ENCODE results near the gene IKZF1.
"Not testable (repeated sequence)": the region's sequence is repeated elsewhere in the genome, so short reads cannot be mapped to it uniquely, and the experiment has no call there.

Gene IKZF1

DNA sequence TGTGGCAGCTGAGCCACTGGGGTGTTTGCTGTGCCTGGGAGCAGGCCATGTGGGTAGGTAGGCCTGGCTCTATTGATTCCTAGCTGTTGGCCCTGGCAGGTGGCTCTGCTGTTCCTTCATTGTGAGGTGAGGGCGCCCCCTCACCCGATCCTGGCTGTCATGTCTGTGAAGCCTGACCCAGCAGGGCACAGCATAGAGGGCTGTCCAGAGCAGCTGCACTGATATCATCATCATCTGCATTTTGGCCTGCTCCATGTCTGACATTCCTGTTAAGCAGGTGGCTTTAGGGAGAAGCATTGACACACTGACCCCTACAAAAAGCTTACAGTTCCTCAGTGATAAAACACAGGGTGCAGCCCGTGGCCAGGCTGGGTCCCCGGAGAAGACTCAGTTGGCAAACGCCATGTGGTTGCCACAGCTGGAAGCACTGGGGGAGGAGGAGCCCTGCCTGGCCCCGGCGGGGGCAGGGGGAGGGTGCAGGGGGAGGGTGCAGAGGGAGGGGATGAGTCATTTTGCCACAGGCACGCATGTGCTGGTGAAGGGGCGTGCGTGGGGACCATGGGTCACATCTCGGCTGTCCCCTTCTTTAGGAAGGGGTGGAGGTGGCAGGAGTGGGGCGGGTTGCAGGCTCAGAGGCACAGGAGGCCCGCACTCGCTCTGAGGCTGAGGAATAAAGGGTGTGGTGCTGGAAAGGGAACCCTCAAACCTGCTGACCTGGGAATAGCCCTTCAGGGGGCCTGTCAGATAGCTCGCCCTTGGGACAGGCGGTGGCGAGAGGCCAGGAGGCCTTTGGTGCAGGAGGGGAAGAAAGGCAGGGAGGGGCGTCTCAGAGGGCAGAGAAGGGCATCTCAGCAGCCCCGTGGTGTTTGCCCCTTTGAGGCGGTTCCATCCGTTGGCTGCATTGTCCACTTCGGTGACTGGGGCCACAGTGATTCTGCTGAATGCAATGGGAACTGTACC lies 31.6 kb downstream of the IKZF1 start:
- peak; percentile 79 to 80 for DNase-seq

DNA sequence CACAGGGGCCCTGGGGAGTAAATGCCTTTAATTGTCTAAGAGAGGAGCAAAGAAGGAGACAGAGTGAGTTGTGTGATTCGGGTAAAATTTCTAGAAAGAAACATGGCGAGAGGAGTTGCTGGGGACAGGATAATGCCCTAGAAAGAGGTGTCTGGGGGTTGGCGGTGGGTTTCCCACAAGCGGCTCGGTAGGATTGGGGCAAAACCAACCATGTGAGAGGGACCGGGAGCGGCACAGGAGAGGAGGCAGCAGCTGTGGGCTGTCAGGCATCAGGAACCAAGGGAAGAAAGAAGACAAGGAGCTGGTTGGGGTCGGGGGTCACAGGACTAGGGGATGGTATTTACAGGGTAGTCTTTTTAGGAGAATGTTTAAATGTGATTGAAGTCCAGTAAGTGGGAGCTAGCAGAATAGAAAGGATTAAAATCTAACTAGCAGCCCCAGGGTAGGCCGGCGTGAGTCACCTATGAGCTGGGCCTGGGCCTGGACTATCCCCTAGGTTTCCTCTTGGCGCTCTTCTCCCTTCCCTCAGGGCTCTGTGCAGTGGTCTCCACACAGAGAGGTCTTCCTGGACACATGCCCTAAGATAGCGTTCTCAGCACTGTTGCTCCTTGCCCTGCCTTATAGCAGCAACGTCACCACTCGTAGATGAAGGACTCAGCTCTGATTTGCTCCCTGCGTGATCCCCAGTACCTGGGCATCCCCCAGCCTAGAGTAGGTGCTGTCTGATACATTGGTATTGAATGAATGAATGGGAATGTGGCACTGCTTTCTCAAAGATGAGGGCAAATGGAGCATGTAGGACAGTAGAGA lies 32.6 kb downstream of the IKZF1 start:
- DNase-seq = peak; percentile 57 to 65

DNA sequence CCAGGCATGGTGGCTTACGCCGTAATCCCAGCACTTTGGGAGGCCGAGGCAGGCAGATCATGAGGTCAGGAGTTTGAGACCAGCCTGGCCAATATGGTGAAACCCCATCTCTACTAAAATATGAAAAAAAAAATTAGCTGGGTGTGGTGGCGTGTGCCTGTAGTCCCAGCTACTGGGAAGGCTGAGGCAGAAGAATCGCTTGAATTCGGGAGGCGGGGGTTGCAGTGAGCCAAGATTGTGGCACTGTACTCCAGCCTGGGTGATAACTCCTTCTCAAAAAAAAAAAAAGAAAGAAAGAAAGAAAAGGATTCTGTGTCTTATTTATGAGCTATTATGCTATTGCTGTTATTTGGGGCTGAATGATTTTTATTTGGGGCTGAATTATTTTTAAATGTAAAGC lies 35.0 kb downstream of the IKZF1 start:
- not testable (repeated sequence) for DNase-seq

DNA sequence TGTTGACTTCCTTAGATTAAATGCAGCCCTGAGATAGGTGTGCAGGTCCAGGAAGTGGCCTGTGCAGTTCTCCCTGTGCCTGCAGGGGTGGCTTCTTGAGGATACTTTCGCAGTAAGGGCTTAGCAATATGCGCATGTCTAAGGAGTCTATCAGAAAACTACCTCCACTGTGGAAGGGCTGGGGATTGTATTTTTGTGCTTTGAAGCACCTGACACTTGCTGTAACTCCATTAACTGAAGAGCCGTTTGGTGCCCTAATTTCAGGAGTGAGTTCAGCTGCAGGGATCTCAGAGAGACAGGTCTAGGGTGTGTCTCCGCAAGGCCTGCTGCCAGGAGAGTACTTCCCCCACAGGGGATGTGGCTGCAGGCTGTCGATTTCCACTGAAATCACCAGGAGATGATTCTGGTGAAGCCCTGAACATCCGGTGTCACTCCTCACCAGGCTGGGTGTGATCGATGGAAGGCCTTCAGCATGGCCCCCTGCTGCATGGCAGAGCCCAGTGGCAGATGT lies 35.5 kb downstream of the IKZF1 start:
- DNase-seq = peak; percentile 51 to 64

DNA sequence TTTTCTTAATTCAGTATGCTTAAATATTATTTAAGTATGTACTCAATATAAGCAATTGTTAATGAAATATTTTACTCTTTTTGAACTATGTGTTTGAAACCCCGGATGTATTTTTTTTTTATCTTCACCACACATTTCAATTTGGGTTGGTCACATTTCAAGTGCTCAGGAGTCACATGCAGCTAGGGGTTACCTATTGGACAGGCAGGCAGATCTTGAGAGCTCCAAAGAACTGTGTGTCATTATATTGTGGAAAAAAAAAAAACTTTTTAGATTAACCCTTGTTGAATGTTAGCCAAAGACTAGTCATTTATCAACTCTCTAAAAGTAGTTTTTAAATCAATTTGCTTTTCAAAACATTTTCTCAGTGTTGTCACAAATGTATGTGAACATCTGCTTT lies 37.2 kb downstream of the IKZF1 start:
- no peak for DNase-seq

DNA sequence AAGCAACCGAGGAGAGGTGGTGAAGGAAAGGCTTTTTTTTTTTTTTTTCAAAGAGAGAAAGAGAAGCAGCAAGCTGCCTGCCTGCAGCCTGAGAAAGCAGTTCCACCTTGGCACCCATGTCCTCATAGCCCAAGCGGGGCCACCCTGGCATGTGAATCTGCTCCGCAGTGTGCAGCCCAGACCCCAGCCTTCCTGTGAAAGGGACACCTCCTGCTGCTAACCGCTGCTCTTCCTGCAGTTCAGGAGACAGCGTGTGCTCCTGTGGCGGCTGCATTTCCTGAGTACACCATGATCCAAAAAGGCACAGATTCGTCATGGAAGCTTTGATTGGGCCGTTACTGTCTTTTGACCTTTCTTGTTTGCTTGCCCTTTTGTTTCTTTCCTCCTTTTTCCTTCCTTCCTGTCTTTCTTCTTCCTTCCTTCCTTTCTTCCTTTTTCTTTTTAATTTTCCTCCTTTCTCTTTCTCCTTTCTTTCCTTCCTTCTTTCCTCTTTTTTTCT lies 38.1 kb downstream of the IKZF1 start:
- DNase-seq = peak; percentile 57 to 66

DNA sequence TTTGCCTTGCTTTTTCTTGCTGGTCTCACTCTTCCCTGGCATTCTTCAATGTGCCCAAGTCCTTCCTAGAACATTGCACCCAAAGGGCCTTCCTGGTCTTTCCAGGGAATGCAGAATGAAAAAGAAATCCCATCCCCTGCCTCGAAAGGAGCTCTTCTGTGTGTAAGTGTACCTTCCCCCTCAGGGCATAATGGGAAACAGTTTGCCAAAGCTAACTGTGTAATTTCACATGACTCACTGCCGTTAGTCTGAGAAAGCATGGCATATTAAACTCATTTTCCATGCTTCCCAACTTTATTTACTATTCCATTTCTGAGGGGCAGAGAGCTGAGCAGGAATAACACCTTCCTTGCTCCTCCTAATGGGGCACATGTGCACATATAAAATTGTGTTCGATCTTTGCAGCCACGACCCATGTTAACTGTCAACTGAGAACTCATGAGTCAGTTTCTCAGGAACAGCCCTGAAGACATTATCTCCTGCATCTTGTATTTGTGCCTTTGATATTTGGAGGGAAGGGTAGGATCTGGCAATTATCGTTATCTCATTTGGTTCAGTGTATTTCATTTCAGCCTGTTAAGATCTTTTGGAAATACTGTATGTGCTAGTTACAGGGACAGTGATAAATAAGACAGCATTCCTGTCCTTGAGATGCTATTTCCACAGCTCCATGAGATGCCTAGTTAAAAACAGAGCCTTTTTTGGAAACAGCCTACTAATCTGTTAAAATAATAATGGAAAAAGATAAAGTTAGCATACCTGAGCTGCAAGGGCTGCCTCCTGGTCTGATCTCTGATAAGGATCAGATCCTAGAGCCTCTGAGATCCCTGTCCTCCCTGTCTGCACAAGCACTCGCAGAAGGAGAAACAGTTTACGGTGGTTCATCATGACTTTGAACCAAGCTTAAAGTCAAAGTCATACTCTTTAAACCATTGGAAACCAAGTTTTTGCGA lies 42.3 kb downstream of the IKZF1 start:
- DNase-seq = no peak

DNA sequence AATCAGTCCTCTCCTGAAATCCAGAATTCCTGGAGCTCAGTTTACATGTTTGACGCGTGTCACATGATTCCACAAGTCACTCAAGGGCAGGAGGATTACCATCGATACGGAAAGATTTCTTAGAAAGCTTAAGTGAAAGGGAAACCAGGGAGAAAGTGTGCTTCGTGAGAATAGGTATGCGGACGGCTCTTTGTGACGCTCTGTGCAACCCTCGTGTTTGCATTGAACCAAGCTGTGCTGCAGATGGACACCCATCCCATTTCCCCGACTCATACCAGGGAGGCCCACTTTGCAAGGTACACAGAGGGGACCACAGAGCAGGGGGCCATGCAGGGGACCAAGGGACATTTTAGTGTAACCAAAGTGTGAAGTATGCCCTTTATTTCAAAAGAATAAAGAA lies 43.2 kb downstream of the IKZF1 start:
- DNase-seq = peak in 1 of 2 donors; percentile 64

DNA sequence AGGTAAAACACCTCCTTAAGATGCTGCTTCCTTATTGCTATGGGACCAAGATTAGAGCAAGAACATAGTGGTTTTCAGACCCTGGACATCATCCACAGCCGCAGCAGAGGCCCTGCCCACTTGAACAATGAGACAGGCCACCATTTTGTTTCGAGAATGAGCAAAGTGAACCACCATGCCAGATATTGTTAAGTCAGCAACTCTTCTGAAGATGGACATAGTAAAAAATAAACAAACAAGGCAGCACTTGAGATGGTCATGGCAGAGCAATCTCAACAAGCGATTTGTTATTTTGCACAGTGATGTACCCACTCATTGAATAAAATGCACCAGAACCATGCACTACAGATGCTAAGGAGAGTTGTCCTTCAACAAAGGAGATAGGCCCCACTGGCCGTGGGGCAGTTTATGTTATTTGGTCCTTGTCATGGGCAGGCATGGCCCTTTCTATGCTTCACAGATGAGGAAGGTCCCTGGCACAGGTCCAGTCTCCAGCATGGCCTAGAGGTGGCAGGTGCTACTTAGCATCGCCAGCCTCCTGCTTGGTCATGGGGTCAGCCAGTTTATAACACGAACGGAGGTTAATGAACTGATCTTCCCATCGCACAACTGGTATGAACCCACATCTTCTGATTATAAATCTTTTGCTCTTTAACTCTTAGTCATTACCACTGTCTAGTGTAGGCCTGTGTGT lies 44.1 kb downstream of the IKZF1 start:
- no peak for DNase-seq

DNA sequence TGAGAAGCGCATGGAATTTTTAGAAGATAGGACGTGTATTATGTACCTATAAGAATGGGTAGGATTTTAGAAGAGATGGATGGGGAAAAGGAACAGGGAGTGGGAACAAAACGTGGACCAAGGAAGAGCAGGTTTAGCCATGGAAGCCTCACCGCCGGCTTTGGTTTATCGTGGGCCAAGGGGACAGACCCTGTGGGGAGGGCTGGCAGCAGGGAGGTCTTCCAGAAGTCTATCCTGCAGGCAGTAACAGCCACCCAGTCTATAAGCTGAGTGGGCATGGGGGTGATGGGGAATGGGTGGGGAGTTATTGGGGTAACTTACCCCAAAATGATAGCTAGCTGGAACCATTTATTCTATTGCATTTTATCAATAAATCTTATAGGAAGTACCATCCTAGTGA lies 44.9 kb downstream of the IKZF1 start:
- DNase-seq = no peak

DNA sequence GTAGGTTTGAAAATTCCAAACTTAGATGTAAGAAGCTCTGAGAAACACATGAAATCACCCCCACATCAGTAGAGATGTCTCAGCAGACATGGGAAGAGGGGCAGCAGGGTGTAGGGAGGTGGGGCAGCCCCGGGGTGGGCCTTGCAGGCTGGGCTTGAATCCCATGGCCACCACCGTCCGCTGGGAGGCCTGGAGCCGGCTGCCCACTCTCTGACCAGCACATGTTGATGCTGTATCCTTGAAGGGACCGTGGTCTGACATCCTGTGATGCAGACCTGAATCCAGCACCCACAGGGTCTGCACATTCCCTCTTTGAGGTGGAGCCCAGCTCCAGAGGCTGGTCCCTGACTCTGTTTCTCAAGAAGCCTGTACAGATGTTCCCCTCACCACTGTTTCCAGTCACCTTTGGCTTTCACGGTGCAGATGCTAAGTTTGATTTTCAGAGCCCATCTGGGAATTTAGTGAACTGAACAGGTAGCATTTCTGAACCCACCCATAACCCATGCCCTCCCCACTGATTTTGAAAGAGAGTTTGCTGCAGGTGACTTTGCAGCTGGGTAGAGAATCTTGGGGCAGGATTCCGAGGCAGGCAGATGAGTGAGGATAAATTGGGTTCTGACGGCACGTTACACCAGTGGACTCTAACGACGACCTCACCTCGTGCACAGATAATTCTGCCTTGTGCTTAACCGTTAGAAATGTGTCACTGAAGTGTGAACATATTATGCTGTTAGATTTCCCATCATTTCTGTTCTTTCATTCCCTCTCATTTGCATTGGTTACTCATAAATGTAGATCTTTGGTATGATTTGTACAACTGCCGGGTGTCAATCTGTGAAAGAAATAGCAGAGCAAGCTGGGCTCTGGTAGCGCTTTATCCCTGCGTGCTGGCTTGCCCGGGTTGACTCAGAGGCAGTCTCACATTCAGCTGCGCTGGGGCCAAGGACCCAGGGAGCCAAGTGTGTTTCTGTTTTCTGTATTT lies 45.7 kb downstream of the IKZF1 start:
- peak; percentile 59 to 64 for DNase-seq

DNA sequence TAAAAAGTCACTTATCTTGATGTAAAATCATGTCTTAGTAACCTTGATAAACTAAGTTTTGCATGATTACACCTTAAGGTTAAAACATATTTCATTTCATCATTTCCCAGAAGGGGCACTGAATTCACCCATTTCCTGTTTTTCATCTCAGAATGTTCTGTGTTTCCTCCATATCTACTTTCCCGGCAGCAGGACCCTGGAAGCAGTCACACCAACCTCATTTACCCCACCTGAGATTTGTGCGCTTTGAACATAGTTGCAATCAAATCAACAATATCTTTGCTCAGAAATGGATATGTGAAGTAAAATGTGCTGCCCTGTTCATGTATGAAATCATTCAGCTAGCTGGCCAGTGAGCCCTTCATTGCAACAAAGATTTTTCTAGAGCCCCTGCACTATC lies 46.8 kb downstream of the IKZF1 start:
- peak in 1 of 2 donors; percentile 38 for DNase-seq

DNA sequence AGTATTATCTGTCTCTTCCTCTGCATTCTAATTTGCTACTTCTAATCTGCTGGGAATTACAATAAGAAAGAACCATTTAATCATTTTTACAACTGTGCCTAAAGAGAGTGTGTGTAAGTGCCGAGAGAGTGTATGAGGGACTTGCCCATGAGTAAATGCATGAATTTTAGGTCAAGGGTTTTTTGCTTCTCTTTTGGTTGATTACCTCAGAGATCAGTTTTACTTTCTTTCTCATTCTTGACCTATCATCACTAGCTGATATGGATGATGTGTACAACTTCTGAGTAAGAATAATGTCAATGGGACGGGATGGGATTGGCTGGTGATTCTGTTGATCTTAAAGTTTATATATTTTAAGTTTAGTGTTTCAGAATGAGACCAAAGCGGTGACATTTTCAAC lies 47.8 kb downstream of the IKZF1 start:
- DNase-seq = peak in 1 of 2 donors; percentile 84

DNA sequence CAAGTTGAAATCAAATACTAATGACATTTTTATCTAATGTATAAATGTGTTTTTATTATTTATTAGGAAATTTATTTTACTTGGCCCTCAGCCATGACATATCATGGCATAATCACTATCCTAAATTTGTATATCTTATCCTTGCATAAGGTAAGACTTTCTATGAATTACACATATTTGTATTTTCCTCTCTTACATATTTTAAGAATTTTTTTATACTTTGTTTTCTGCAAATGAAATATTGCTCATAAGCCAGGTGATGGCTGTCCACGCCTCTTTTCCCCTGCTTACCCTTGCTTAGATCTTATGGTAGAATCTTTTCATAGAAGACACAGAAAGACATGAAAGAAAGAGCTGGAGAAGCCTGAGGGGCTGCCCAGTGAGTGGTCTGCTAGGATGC lies 48.2 kb downstream of the IKZF1 start:
- DNase-seq = no peak

DNA sequence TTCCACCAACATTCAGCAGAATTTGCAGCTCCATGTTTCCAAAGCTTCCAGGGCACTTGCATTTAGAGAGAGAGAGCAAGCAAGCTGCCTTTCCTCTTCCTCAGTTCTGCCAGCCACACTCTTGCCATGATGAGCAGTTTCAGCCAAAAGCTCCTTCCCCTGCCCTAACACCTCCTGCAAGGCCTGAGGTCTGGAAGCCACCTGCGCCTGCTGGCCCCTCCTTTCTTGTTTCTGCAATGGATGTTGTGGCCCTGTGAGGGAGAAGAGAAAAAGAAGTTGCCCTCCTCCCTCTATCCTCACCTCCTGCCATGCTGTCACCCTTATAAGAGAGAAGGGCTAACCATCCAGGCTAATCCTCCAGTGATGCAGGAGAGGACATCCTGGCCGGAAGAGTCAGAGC lies 48.7 kb downstream of the IKZF1 start:
- no peak for DNase-seq

DNA sequence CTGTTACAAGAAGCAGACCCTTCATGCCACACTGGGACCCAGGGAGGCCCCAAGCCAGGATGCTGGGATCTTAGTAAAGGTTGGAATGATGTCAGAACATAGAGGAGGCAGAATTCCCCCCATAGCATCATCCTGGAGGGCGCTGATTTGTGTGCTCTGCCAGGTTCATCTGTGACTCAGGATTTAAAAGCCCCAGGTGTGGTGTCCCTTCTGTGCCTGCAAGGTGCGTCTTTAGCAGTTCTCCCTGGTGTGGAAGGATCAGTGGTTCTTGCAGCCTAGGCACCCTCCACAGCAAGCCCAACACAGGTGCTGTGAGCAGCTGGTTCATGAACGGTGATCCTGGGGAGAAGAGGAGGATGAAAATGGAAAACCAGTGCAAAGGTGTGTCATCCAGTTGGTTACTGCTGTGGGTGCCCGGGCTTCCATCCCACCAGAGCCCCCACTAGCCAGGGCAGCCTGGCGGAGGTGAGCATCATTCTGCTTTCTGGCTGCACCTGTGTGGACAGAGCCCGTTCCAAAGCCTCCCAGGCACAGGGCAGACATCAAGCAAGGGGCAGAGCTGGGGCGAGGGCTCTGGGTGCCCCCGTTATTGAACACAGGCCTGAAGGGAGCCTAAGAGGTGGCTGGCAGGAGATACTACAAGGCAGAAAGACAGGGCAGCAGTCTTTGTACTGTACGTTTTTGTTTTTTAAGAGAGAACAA lies 49.5 kb downstream of the IKZF1 start:
- DNase-seq = no peak

DNA sequence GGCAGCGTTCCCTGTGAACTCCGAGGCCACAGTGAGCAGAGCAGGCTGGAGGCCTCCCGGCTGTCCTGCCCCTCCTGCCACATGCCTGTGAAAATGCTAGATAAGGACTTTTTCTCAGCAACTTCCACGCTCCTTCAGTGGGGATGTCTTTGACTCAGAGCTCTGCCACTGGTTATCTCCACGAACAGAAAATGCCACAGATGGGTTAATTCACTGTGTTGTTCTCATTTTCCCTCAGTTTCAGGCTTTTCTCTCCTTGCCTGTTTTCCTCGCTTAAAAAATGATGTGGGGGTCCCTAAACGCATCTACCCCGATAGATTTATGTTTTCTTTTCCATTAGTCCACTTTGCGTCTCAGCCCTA lies 51.3 kb downstream of the IKZF1 start:
- DNase-seq = no peak

DNA sequence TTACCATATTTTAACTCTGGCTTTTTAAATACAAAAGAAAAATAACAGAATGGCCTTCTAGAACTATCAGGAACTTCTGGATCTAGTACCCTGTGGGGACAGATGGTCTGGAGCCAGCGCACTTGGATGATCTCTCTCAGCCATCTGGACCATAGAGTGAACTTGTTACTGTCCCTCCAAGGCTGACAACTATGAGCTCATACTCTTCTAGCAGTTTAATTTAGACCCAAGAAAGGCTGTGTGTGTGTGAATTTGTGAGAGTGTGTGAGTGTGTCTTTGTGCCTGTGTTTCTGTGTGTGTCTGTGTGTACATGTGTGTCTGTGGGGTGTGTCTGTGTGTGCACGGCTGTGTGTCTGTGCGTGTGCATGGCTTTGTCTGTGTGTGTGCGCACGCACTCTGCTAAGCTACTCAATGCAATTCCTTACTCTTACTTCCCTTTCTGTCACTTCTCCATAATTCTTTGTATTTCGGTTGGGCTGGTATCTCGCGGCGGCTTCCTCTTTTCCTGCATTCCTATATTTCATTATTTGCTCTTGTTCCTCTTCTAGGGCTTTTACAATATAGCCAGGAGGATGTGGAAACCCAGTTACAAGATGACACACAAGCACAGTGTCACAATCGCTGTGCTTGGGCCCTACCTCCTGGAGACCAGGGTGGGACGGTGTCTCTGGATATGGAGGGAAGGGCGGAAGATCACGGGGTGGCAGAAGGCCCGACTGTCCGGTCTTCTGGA lies 51.9 kb downstream of the IKZF1 start:
- peak in 1 of 2 donors; percentile 73 for DNase-seq

DNA sequence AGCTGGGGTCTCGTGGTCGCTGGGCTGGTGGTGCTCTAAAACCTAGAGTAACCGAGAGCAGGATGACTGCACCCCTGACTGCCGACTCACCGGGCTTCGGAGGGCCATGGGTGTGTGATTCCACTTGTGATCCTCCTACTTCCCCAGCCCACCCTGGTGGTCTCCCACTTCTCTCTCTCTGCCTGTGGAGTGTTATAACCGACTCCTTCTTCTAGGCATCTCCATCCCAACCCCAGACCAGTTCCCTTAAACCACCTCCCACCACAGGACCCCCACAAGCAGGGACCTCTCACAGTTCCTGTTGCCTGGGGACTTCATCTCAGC lies 52.4 kb downstream of the IKZF1 start:
- no peak for DNase-seq
